ENCODE data around the gene PGM5.

DNA sequence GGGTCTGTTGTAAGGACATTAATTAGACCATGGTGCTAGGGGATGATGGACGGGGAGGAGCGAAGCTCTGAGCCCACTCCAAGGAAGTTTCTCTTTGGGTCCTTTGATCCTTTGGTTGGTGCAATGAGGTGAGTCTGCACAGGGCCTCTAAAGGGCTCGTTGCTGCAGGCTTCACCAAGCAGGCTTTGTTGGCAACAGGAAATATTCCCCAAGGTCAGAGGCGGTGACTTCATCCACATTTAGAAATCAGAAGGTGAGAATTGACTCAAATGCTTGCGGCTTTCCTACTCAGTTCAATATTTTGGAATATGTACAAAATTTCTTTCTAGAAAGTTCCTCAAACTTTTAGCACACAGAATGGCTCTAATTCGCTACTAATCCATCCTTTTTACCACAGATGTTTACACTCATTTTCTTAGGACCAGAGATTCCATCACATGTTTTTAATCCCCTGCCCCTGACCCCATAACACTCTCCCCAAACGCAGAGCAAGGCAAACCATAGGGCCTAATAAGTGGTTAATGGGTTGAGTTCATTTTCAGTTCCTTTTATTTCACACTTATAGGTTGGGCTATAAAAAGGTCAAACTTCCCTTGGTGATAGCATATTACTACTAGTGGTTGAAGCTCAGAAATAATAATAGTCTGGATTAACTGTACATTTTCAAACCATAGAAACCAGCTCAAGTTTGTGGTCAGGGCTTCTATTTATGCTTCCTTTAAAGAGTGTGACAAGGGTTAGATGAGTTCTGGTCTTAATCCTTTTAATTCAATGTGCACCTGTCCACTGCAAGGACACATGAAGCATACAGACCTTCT lies 221.6 kb downstream of the PGM5 start:
- TF ChIP-seq, protein P1, sequence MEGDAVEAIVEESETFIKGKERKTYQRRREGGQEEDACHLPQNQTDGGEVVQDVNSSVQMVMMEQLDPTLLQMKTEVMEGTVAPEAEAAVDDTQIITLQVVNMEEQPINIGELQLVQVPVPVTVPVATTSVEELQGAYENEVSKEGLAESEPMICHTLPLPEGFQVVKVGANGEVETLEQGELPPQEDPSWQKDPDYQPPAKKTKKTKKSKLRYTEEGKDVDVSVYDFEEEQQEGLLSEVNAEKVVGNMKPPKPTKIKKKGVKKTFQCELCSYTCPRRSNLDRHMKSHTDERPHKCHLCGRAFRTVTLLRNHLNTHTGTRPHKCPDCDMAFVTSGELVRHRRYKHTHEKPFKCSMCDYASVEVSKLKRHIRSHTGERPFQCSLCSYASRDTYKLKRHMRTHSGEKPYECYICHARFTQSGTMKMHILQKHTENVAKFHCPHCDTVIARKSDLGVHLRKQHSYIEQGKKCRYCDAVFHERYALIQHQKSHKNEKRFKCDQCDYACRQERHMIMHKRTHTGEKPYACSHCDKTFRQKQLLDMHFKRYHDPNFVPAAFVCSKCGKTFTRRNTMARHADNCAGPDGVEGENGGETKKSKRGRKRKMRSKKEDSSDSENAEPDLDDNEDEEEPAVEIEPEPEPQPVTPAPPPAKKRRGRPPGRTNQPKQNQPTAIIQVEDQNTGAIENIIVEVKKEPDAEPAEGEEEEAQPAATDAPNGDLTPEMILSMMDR (IDR thresholded peaks at IDR 0.05 in 2 of 3, conservative IDR thresholded peaks at IDR 0.05 in 1 of 3; ENCODE audit: borderline replicate concordance in 1 of 3, insufficient read depth in 1 of 3, low read depth in 2 of 3, low read length in 2 of 3), result no peak
- TF ChIP-seq EZH2phosphoT487 (IDR thresholded peaks at IDR 0.05; ENCODE audit: borderline replicate concordance) (no peak), YY1 (IDR thresholded peaks at IDR 0.05; ENCODE audit: extremely low read depth, insufficient replicate concordance, low read depth, low read length) (no peak), SP1 (IDR thresholded peaks at IDR 0.05; ENCODE audit: low read depth) (no peak), EZH2 (IDR thresholded peaks at IDR 0.05) (no peak), POLR2A (IDR thresholded peaks at IDR 0.05; ENCODE audit: borderline replicate concordance, extremely low read depth, insufficient read depth, insufficient read length) (no peak), SRF (IDR thresholded peaks at IDR 0.05; ENCODE audit: low read depth) (no peak), POLR2AphosphoS5 (IDR thresholded peaks at IDR 0.05; ENCODE audit: low read depth, low read length) (no peak), TCF7L2 (IDR thresholded peaks at IDR 0.05; ENCODE audit: borderline replicate concordance, extremely low read depth, insufficient read depth, insufficient read length) (no peak), RAD21 (IDR thresholded peaks at IDR 0.05; ENCODE audit: low read depth) (no peak)
